Gastrocnemius medialis (tissue), 4 donors: Measurements from ENCODE around the gene TNFSF18. TPM values are rescaled to one million over a fixed set of nuclear protein-coding genes. Genes with fewer than 3 reads are reported as not detected.

Experiments
- ATAC-seq, 2 donors: fragments of 150-250 bp; one replicate each; pipeline ENCODE4 v1.9.1; 2016
- DNase-seq, 2 donors: peaks; one replicate each; pipeline ENCODE4 v3.0.0-alpha.2; 2019
- H3K27ac ChIP-seq, 4 donors: fragments of 200-600 bp; sonication (generic); 1 replicate in 1 of 4; 2 replicates in 3 of 4; pipeline ENCODE4 v1.5.1; 2016 to 2018; ENCODE audit warnings: mild to moderate bottlenecking in 2 of 4, moderate library complexity in 1 of 4
- H3K27me3 ChIP-seq, 3 donors: fragments of 200-600 bp; sonication (generic) in 2 of 3; 1 replicate in 1 of 3; 2 replicates in 2 of 3; pipeline versions ENCODE4 v1.5.1 to v1.6.0; 2016 to 2019; ENCODE audit warnings: mild to moderate bottlenecking in 1 of 3, moderate library complexity in 1 of 3
- H3K36me3 ChIP-seq, 2 donors: fragments of 200-600 bp; sonication (generic) in 1 of 2; one replicate each; pipeline ENCODE4 v1.5.1; 2017 to 2018
- H3K4me1 ChIP-seq, 2 donors: fragments of 200-600 bp; sonication (generic) in 1 of 2; one replicate each; pipeline ENCODE4 v1.5.1; 2016 to 2017; ENCODE audit warnings: mild to moderate bottlenecking in 2 of 2
- H3K4me3 ChIP-seq, 4 donors: fragments of 200-600 bp; sonication (generic) in 3 of 4; 1 replicate in 1 of 4; 2 replicates in 3 of 4; pipeline ENCODE4 v1.5.1; 2016 to 2019; ENCODE audit warnings: mild to moderate bottlenecking in 2 of 4
- H3K9me3 ChIP-seq, 3 donors: fragments of 200-600 bp; sonication (generic) in 2 of 3; 1 replicate in 1 of 3; 2 replicates in 2 of 3; pipeline ENCODE4 v1.5.1; 2016 to 2019
- POLR2A ChIP-seq, 2 donors: fragments of 450-650 bp; IDR thresholded peaks; one replicate each; pipeline ENCODE4 v1.6.1; 2017; ENCODE audit warnings: antibody characterized with exemption in 2 of 2, mild to moderate bottlenecking in 2 of 2, moderate library complexity in 2 of 2
- in situ Hi-C, 4 donors: fragments of 200-750 bp; cut with MboI; loops; one replicate each; pipeline versions ENCODE4 v1.15.0 to v1.8.0; 2017; ENCODE audit warnings: low sequenced_read_pairs in 4 of 4
- intact Hi-C: fragments of 100-400 bp; cut with DNase I; formaldehyde crosslinking; loops from one replicate; pipeline ENCODE4 v1.15.1; 2023; ENCODE audit warnings: low total_unique reads
- total RNA-seq, 4 donors: library from RNA; depleted of rRNA; stranded (reverse); fragments of >200 nt; gene quantifications; one replicate each; pipeline versions ENCODE4 v1.1.0 to v1.2.3, GENCODE V29; 2016
- TF ChIP-seq, protein P1 (sequence below), 5 experiments: fragments of 450-650 bp in 3 of 5; fragments of 200-600 bp in 2 of 5; sonication (generic) in 2 of 5; IDR thresholded peaks in 4 of 5; conservative IDR thresholded peaks in 1 of 5; 1 replicate in 4 of 5; 2 replicates in 1 of 5; pipeline ENCODE4 v1.5.1; 2016 to 2019; ENCODE audit warnings: antibody characterized with exemption in 5 of 5, mild to moderate bottlenecking in 3 of 5, moderate library complexity in 3 of 5

Gene TNFSF18, protein sequence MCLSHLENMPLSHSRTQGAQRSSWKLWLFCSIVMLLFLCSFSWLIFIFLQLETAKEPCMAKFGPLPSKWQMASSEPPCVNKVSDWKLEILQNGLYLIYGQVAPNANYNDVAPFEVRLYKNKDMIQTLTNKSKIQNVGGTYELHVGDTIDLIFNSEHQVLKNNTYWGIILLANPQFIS
- not detected for total RNA-seq

GRCh38 chr1:173050865-173051264, at the start of gene TNFSF18:
Gene TNFSF18, minus strand, starts transcription at chr1:173050941. Its CDS starts 45 bp downstream, at chr1:173050896.
- H3K27me3 ChIP-seq: no peaks in the 10 kb centered on the region
- ATAC-seq (no peak), DNase-seq (no peak)
- H3K9me3 ChIP-seq: no peaks in the 10 kb centered on the region
- no peak for TF ChIP-seq POLR2A (IDR thresholded peaks at IDR 0.05)
- TF ChIP-seq, protein P1, sequence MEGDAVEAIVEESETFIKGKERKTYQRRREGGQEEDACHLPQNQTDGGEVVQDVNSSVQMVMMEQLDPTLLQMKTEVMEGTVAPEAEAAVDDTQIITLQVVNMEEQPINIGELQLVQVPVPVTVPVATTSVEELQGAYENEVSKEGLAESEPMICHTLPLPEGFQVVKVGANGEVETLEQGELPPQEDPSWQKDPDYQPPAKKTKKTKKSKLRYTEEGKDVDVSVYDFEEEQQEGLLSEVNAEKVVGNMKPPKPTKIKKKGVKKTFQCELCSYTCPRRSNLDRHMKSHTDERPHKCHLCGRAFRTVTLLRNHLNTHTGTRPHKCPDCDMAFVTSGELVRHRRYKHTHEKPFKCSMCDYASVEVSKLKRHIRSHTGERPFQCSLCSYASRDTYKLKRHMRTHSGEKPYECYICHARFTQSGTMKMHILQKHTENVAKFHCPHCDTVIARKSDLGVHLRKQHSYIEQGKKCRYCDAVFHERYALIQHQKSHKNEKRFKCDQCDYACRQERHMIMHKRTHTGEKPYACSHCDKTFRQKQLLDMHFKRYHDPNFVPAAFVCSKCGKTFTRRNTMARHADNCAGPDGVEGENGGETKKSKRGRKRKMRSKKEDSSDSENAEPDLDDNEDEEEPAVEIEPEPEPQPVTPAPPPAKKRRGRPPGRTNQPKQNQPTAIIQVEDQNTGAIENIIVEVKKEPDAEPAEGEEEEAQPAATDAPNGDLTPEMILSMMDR (IDR thresholded peaks at IDR 0.05 in 4 of 5, conservative IDR thresholded peaks at IDR 0.05 in 1 of 5): no peak
- no peaks in the 10 kb centered on the region for H3K36me3 ChIP-seq
- H3K4me1 ChIP-seq: peaks cover 0 to 6% of the 10 kb centered on the region in 2 donors
- no peak within 1 kb of the TSS for H3K27ac ChIP-seq
- intact Hi-C loops (no loop called here), in situ Hi-C loops (no loop called here)
- no peak within 1 kb of the TSS for H3K4me3 ChIP-seq

GRCh38 chr1:173099166-173099565, 48.4 kb upstream of the TNFSF18 start:
- H3K4me1 ChIP-seq: no peaks in the 10 kb centered on the region
- H3K9me3 ChIP-seq: no peaks in the 10 kb centered on the region
- no peak overlapping the region for H3K27ac ChIP-seq
- H3K27me3 ChIP-seq: no peaks in the 10 kb centered on the region
- ATAC-seq (no peak), DNase-seq (no peak)
- intact Hi-C loops: no loop called here
- H3K4me3 ChIP-seq: no peak overlapping the region
- no peaks in the 10 kb centered on the region for H3K36me3 ChIP-seq
- in situ Hi-C loops: no loop called here
- no peak for TF ChIP-seq POLR2A (IDR thresholded peaks at IDR 0.05)
- TF ChIP-seq, protein P1 (IDR thresholded peaks at IDR 0.05 in 4 of 5, conservative IDR thresholded peaks at IDR 0.05 in 1 of 5): no peak

DNA sequence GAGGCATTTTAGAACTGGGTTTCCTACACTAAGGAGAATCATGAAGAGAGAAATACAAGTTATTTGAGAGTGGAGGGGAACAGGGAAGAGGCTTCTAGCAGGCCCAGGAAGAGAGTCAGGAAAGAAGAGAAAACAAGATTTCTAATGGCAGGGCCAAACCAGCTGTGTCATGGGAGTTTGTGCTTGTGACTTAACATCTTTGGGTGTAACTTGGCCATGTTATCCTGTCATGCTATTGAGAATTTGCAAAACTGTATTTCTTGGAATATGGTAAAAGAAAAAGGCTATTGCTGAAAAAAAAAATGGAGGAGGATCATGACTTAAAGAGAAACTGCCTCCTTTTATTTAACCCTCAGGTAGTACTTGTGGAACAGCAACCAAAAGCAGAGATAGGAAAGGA, 47.4 kb upstream of the TNFSF18 start:
- in situ Hi-C loops: no loop called here
- no peak for DNase-seq
- no peaks in the 10 kb centered on the region for H3K4me1 ChIP-seq
- H3K27ac ChIP-seq: no peak overlapping the region
- no peak for TF ChIP-seq POLR2A (IDR thresholded peaks at IDR 0.05)
- TF ChIP-seq, protein P1 (IDR thresholded peaks at IDR 0.05 in 4 of 5, conservative IDR thresholded peaks at IDR 0.05 in 1 of 5): no peak
- no peak overlapping the region for H3K4me3 ChIP-seq
- no peak for ATAC-seq
- H3K27me3 ChIP-seq: no peaks in the 10 kb centered on the region
- H3K36me3 ChIP-seq: no peaks in the 10 kb centered on the region
- intact Hi-C loops: no loop called here
- no peaks in the 10 kb centered on the region for H3K9me3 ChIP-seq

DNA sequence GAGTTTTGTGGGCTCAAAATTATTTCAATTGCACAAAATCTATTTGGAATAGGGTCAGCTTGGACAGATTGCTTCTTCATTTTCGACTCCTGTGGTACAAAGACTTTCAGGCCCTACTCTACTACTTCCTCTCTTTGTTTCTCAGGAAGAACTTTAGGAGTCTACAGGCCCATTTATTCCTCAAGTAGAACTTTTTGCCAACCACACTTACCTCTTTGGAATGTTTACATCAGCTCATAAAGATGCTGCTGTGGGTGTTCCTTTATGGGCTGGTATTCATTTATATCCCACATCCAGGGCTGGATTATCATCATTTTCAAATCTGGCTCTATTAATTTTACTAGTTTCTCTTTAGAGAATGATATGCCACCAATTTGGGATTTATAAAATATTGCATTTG, 46.3 kb upstream of the TNFSF18 start:
- no peaks in the 10 kb centered on the region for H3K27me3 ChIP-seq
- in situ Hi-C loops (no loop called here), intact Hi-C loops (no loop called here)
- no peaks in the 10 kb centered on the region for H3K36me3 ChIP-seq
- DNase-seq (no peak), ATAC-seq (no peak)
- no peak overlapping the region for H3K27ac ChIP-seq
- H3K9me3 ChIP-seq: no peaks in the 10 kb centered on the region
- no peak overlapping the region for H3K4me3 ChIP-seq
- H3K4me1 ChIP-seq: no peaks in the 10 kb centered on the region
- no peak for TF ChIP-seq POLR2A (IDR thresholded peaks at IDR 0.05)
- TF ChIP-seq, protein P1 (IDR thresholded peaks at IDR 0.05 in 4 of 5, conservative IDR thresholded peaks at IDR 0.05 in 1 of 5): no peak

- no peak overlapping the region for H3K4me3 ChIP-seq
- H3K27ac ChIP-seq: no peak overlapping the region
- H3K9me3 ChIP-seq: no peaks in the 10 kb centered on the region
- H3K4me1 ChIP-seq: no peaks in the 10 kb centered on the region
- in situ Hi-C loops (no loop called here), intact Hi-C loops (no loop called here)
- no peak for DNase-seq
- H3K27me3 ChIP-seq: no peaks in the 10 kb centered on the region
- ATAC-seq: no peak
- no peaks in the 10 kb centered on the region for H3K36me3 ChIP-seq
- no peak for TF ChIP-seq POLR2A (IDR thresholded peaks at IDR 0.05)
- TF ChIP-seq, protein P1 (IDR thresholded peaks at IDR 0.05 in 4 of 5, conservative IDR thresholded peaks at IDR 0.05 in 1 of 5): no peak
Observed at GRCh38 chr1:173095632-173096031, 44.9 kb upstream of the TNFSF18 start.
